ENCODE results near the gene YWHAE. TPM values are rescaled to one million over a fixed set of nuclear protein-coding genes. Genes with fewer than 3 reads are reported as not detected.

Gene YWHAE
- total RNA-seq, 1 experiment from 2014 or later = 1,033 TPM

DNA sequence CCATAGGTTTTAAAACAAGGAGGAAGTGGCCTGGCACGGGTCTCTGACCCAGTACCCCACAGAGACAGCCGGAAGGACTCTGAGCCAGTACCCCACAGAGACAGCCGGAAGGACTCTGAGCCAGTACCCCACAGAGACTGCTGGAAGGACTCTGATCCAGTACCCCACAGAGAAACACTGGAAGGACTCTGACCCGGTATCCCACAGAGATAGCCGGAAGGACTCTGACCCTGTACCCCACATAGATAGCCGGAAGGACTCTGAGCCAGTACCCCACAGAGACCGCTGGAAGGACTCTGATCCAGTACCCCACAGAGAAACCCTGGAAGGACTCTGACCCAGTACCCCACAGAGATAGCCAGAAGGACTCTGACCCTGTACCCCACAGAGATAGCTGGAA lies 71.6 kb downstream of the YWHAE start:
- CTCF ChIA-PET = no interaction called here
- TF ChIP-seq ZNF232 (CRISPR knock-in tag; IDR thresholded peaks at IDR 0.05) (no peak), NFATC4 (CRISPR knock-in tag; IDR thresholded peaks at IDR 0.05) (no peak), ZNF396 (CRISPR knock-in tag; IDR thresholded peaks at IDR 0.05; ENCODE audit: borderline replicate concordance) (no peak), MYBL2 (CRISPR knock-in tag; IDR thresholded peaks at IDR 0.05) (no peak), USF2 (CRISPR knock-in tag; IDR thresholded peaks at IDR 0.05) (no peak)
- TF ChIP-seq, protein P1, sequence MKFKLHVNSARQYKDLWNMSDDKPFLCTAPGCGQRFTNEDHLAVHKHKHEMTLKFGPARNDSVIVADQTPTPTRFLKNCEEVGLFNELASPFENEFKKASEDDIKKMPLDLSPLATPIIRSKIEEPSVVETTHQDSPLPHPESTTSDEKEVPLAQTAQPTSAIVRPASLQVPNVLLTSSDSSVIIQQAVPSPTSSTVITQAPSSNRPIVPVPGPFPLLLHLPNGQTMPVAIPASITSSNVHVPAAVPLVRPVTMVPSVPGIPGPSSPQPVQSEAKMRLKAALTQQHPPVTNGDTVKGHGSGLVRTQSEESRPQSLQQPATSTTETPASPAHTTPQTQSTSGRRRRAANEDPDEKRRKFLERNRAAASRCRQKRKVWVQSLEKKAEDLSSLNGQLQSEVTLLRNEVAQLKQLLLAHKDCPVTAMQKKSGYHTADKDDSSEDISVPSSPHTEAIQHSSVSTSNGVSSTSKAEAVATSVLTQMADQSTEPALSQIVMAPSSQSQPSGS (CRISPR knock-in tag; IDR thresholded peaks at IDR 0.05; ENCODE audit: borderline replicate concordance, low read depth) = no peak
- TF ChIP-seq, protein P2, sequence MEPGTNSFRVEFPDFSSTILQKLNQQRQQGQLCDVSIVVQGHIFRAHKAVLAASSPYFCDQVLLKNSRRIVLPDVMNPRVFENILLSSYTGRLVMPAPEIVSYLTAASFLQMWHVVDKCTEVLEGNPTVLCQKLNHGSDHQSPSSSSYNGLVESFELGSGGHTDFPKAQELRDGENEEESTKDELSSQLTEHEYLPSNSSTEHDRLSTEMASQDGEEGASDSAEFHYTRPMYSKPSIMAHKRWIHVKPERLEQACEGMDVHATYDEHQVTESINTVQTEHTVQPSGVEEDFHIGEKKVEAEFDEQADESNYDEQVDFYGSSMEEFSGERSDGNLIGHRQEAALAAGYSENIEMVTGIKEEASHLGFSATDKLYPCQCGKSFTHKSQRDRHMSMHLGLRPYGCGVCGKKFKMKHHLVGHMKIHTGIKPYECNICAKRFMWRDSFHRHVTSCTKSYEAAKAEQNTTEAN (CRISPR knock-in tag; IDR thresholded peaks at IDR 0.05) = no peak
- Mint-ChIP-seq H3K36me3 (no peaks in the 10 kb centered on the region), H3K27me3 (ENCODE audit: low read depth) (no peaks in the 10 kb centered on the region; the same call in 1 of the 2 replicates), H3K9me3 (no peaks in the 10 kb centered on the region), H3K27ac (no peak overlapping the region), H3K4me3 (no peak overlapping the region), H3K4me1 (no peaks in the 10 kb centered on the region)
- POLR2A ChIA-PET = no interaction called here
- DNase-seq (ENCODE audit: low spot score) (no peak), ATAC-seq (no peak)

DNA sequence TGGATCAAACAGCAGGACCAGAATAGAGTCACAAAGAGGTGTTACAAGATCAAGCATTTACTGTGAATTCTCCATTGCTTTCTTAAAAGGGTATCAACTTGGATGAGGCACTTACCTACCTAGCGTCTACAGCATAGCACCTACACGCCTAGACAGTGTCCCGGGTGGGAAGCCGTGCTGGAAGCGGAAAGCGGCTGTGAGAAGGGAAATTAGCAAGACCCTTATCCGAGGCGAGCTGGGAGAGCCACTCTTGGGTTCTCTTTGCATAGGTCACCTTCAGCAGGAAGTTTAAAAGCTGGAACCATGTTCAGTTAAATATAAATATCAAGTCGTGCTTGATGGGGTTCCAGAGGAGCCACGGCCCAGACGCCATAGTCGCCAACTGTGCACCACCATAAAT lies 74.3 kb downstream of the YWHAE start:
- ATAC-seq (no peak), DNase-seq (ENCODE audit: low spot score) (no peak)
- no peaks in the 10 kb centered on the region for H3K9me3 Mint-ChIP-seq
- no peaks in the 10 kb centered on the region; the same call in 1 of the 2 replicates for H3K27me3 Mint-ChIP-seq (ENCODE audit: low read depth)
- ChIA-PET CTCF (interaction anchor here (0.6 to 1.6 kb wide), 3 partner anchors 40 to 207 kb away, joined by 3 to 5 read pairs (median 3); no protein-coding TSS in a partner anchor), POLR2A (no interaction called here)
- H3K36me3 Mint-ChIP-seq = no peaks in the 10 kb centered on the region
- TF ChIP-seq ZNF396 (CRISPR knock-in tag; IDR thresholded peaks at IDR 0.05; ENCODE audit: borderline replicate concordance) (no peak), GABPB1 (CRISPR knock-in tag; IDR thresholded peaks at IDR 0.05) (no peak), MYBL2 (CRISPR knock-in tag; IDR thresholded peaks at IDR 0.05) (no peak), ZNF425 (CRISPR knock-in tag; conservative IDR thresholded peaks at IDR 0.05) (no peak)
- H3K4me1 Mint-ChIP-seq = no peaks in the 10 kb centered on the region
- no peak overlapping the region for H3K27ac Mint-ChIP-seq
- H3K4me3 Mint-ChIP-seq = no peak overlapping the region

DNA sequence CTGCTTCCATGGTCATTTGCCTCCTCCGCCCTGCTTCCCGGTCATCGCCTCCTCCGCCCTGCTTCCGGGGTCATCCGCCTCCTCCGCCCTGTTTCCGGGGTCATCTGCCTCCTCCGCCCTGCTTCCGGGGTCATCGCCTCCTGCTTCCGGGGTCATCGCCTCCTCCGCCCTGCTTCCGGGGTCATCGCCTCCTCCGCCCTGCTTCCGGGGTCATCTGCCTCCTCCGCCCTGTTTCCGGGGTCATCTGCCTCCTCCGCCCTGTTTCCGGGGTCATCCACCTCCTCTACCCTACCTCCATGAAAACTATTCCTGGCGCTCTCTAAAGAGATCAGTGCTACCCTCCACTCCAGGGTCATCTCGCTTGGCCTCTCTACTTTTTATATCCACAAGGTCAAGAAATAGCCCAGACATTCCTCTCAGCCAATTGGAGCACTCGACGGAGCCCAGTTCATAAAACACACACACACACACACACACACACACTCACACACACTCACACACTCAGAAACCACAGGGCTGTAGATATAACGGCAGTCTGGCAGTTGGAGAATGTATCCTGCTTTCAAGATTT lies 75.7 kb downstream of the YWHAE start:
- ATAC-seq (no peak), DNase-seq (ENCODE audit: low spot score) (no peak)
- H3K4me3 Mint-ChIP-seq = no peak overlapping the region
- ChIA-PET CTCF (no interaction called here), POLR2A (no interaction called here)
- no peaks in the 10 kb centered on the region for H3K36me3 Mint-ChIP-seq
- TF ChIP-seq FOXJ3 (CRISPR knock-in tag; IDR thresholded peaks at IDR 0.05; ENCODE audit: borderline replicate concordance) = no peak
- TF ChIP-seq, protein P3, sequence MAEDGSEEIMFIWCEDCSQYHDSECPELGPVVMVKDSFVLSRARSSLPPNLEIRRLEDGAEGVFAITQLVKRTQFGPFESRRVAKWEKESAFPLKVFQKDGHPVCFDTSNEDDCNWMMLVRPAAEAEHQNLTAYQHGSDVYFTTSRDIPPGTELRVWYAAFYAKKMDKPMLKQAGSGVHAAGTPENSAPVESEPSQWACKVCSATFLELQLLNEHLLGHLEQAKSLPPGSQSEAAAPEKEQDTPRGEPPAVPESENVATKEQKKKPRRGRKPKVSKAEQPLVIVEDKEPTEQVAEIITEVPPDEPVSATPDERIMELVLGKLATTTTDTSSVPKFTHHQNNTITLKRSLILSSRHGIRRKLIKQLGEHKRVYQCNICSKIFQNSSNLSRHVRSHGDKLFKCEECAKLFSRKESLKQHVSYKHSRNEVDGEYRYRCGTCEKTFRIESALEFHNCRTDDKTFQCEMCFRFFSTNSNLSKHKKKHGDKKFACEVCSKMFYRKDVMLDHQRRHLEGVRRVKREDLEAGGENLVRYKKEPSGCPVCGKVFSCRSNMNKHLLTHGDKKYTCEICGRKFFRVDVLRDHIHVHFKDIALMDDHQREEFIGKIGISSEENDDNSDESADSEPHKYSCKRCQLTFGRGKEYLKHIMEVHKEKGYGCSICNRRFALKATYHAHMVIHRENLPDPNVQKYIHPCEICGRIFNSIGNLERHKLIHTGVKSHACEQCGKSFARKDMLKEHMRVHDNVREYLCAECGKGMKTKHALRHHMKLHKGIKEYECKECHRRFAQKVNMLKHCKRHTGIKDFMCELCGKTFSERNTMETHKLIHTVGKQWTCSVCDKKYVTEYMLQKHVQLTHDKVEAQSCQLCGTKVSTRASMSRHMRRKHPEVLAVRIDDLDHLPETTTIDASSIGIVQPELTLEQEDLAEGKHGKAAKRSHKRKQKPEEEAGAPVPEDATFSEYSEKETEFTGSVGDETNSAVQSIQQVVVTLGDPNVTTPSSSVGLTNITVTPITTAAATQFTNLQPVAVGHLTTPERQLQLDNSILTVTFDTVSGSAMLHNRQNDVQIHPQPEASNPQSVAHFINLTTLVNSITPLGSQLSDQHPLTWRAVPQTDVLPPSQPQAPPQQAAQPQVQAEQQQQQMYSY (CRISPR knock-in tag; IDR thresholded peaks at IDR 0.05) = no peak
- TF ChIP-seq ZBTB21 (CRISPR knock-in tag; IDR thresholded peaks at IDR 0.05; ENCODE audit: borderline replicate concordance) = no peak
- TF ChIP-seq CREB1 (CRISPR knock-in tag; IDR thresholded peaks at IDR 0.05) = no peak
- TF ChIP-seq TP53 (CRISPR knock-in tag; IDR thresholded peaks at IDR 0.05) = no peak
- no peak for TF ChIP-seq NR2C2 (CRISPR knock-in tag; IDR thresholded peaks at IDR 0.05)
- TF ChIP-seq ZNF416 (CRISPR knock-in tag; IDR thresholded peaks at IDR 0.05) = no peak
- no peak for TF ChIP-seq JUN (CRISPR knock-in tag; IDR thresholded peaks at IDR 0.05)
- no peak for TF ChIP-seq SP1 (CRISPR knock-in tag; conservative IDR thresholded peaks at IDR 0.05)
- H3K27ac Mint-ChIP-seq = no peak overlapping the region
- H3K4me1 Mint-ChIP-seq = no peaks in the 10 kb centered on the region
- H3K9me3 Mint-ChIP-seq = no peaks in the 10 kb centered on the region
- H3K27me3 Mint-ChIP-seq (ENCODE audit: low read depth) = peaks cover 4% of the 10 kb centered on the region; the same call in 1 of the 2 replicates

Measured in WTC11 (cell line).